ENCODE results near the gene KLHL3. TPM values are rescaled to one million over a fixed set of nuclear protein-coding genes. Genes with fewer than 3 reads are reported as not detected.

The KLHL3 gene
- total and polyA plus RNA-seq, 9 of the 15 experiments (the other 6 are each of a cell fraction or from before 2014, with no cell fraction given), result under 0.01 to 1.5 (median 0.22) TPM

- no peak for TF ChIP-seq CTCFL (IDR thresholded peaks at IDR 0.05; ENCODE audit: borderline replicate concordance, insufficient read depth, low read depth, low read length, poor library complexity, severe bottlenecking)
- no peak for TF ChIP-seq CUX1 (CRISPR knock-in tag; IDR thresholded peaks at IDR 0.05)
- TF ChIP-seq ZSCAN32 (CRISPR knock-in tag; IDR thresholded peaks at IDR 0.05), result no peak
- no peak for TF ChIP-seq E2F1 (CRISPR knock-in tag; IDR thresholded peaks at IDR 0.05)
- no peak for TF ChIP-seq PBX2 (CRISPR knock-in tag; IDR thresholded peaks at IDR 0.05; ENCODE audit: low read depth)
- TF ChIP-seq PBX2 (tag; conservative IDR thresholded peaks at IDR 0.05; ENCODE audit: low read depth), result no peak
- TF ChIP-seq BACH1 (tag; IDR thresholded peaks at IDR 0.05), result no peak
- no peak for TF ChIP-seq USF2 (CRISPR knock-in tag; IDR thresholded peaks at IDR 0.05)
- TF ChIP-seq CTCF (IDR thresholded peaks at IDR 0.05 in 2 of 3, conservative IDR thresholded peaks at IDR 0.05 in 1 of 3; ENCODE audit: insufficient read depth in 2 of 3, low read depth in 1 of 3, low read length in 3 of 3), result no peak
- no peak for TF ChIP-seq XRCC4 (IDR thresholded peaks at IDR 0.05; ENCODE audit: extremely low read depth, insufficient read depth, insufficient read length)
- no peak for TF ChIP-seq ZNF217 (CRISPR knock-in tag; IDR thresholded peaks at IDR 0.05)
Observed at GRCh38 chr5:137581776-137582175, 154.1 kb downstream of the KLHL3 start (continued).
